Endodermal cell (in vitro differentiated cells): ENCODE results near the gene SNRNP40. TPM values are rescaled to one million over a fixed set of nuclear protein-coding genes. Genes with fewer than 3 reads are reported as not detected.

Source experiments
- DNase-seq: peaks from one replicate; pipeline ENCODE4 v3.0.0-alpha.2; 2017
- H3K27ac ChIP-seq: 2 replicates; pipeline ENCODE4 v1.5.1; 2013; ENCODE audit warnings: mild to moderate bottlenecking, low read depth, low read length, moderate library complexity
- H3K27me3 ChIP-seq: 2 replicates; pipeline ENCODE4 v1.6.1; 2013; ENCODE audit warnings: mild to moderate bottlenecking, low read length, moderate library complexity; ENCODE audit not compliant: insufficient read depth, control insufficient read depth, poor library complexity, severe bottlenecking
- H3K36me3 ChIP-seq: 2 replicates; pipeline ENCODE4 v1.7.0; 2013; ENCODE audit warnings: mild to moderate bottlenecking, low read length, moderate library complexity; ENCODE audit not compliant: control insufficient read depth, insufficient read depth
- H3K4me1 ChIP-seq: one replicate; pipeline ENCODE4 v1.7.0; 2013; ENCODE audit warnings: low read length; ENCODE audit not compliant: control insufficient read depth, insufficient read depth
- H3K4me3 ChIP-seq: 2 replicates; pipeline ENCODE4 v1.5.1; 2013; ENCODE audit warnings: mild to moderate bottlenecking, low read length, moderate library complexity
- H3K9ac ChIP-seq: 2 replicates; pipeline ENCODE4 v1.6.1; 2013; ENCODE audit warnings: mild to moderate bottlenecking, low read length, moderate library complexity; ENCODE audit not compliant: poor library complexity, severe bottlenecking; ENCODE audit errors: extremely low read depth
- H3K9me3 ChIP-seq: 2 replicates; pipeline ENCODE4 v1.6.1; 2013; ENCODE audit warnings: mild to moderate bottlenecking, low read length, moderate library complexity; ENCODE audit not compliant: control insufficient read depth
- H3K27ac Mint-ChIP-seq: 2 replicates; pipeline ENCODE4 v1.8.0; 2020; ENCODE audit warnings: mixed read lengths
- H3K27me3 Mint-ChIP-seq: 2 replicates; pipeline ENCODE4 v1.8.0; 2021; ENCODE audit warnings: mild to moderate bottlenecking, mixed read lengths; ENCODE audit not compliant: insufficient read depth
- H3K36me3 Mint-ChIP-seq: 2 replicates; pipeline ENCODE4 v1.8.0; 2020; ENCODE audit warnings: low read depth, mixed read lengths
- H3K4me1 Mint-ChIP-seq: 2 replicates; pipeline ENCODE4 v1.8.0; 2020; ENCODE audit warnings: mixed read lengths
- H3K4me3 Mint-ChIP-seq: 2 replicates; pipeline ENCODE4 v1.8.0; 2020; ENCODE audit warnings: mild to moderate bottlenecking, moderate library complexity, mixed read lengths
- H3K9me3 Mint-ChIP-seq: 2 replicates; pipeline ENCODE4 v1.8.0; 2020; ENCODE audit warnings: mild to moderate bottlenecking, mixed read lengths
- WGBS, 2 experiments: methylation state at CpG; one replicate each; pipeline versions ENCODE4 v1.1.5 to v1.1.7; 2013; ENCODE audit warnings: missing lambda C conversion rate in 2 of 2, mixed read lengths in 1 of 2; ENCODE audit not compliant: insufficient coverage in 1 of 2, insufficient read length in 1 of 2; 5-methylcytosine and 5-hydroxymethylcytosine counted together
- long read RNA-seq, 4 experiments: library from polyadenylated mRNA in 2 of 4; library from RNA in 1 of 4; library from capped mRNA in 1 of 4; stranded (forward) in 3 of 4; unstranded in 1 of 4; transcript quantifications; one replicate each; pipeline ENCODE4 v2.0.0, GENCODE V29; 2020 to 2021; ENCODE audit warnings: inconsistent platforms in 1 of 4
- polyA plus RNA-seq, 2 experiments: library from polyadenylated mRNA; stranded (reverse); fragments of 50-300 nt; gene quantifications; one replicate each; pipeline ENCODE4 v1.2.3, GENCODE V29; 2013
- total RNA-seq, 2 donors: library from RNA; stranded (reverse); fragmentation: NEBNext Ultra II Directional in 1 of 2; extraction: Animal tissue kit (Norgen Biotek cat#: 25700) in 1 of 2; gene quantifications; 2 replicates in 1 of 2; 3 replicates in 1 of 2; pipeline ENCODE4 v1.2.1, GENCODE V29; 2021
- TF ChIP-seq, protein P1 (sequence below): fragments of 200-600 bp; sonication (generic); conservative IDR thresholded peaks from 2 replicates; pipeline ENCODE4 v1.5.0; 2021; ENCODE audit warnings: antibody characterized with exemption, mild to moderate bottlenecking

SNRNP40 gene
- 100 to 1,000 TPM in 1 of 2 donors, 10 to 100 TPM in 1; 98.6 to 141 TPM for total RNA-seq
- 83.7 TPM for polyA plus RNA-seq (2013, experiment 1 of 2)
- polyA plus RNA-seq (2013, experiment 2 of 2) = 75.8 TPM
- long read RNA-seq, experiment 1, transcript SNRNP40-201 (10 exons, 1,597 nt) = major isoform, 40 of 58 reads
- long read RNA-seq, experiment 1, partial matches to known transcripts = 10 of 58 reads
- long read RNA-seq, experiment 1, other reads (novel, unspliced or antisense) = 3 of 58 reads
- long read RNA-seq, experiment 2, transcript SNRNP40-201 (10 exons, 1,597 nt) = major isoform, 181 of 193 reads
- long read RNA-seq, experiment 2, partial matches to known transcripts = 2 of 193 reads
- long read RNA-seq, experiment 2, other reads (novel, unspliced or antisense) = 9 of 193 reads
- long read RNA-seq, experiment 3, transcript SNRNP40-201 (10 exons, 1,597 nt) = major isoform, 566 of 586 reads
- long read RNA-seq, experiment 3, partial matches to known transcripts = 4 of 586 reads
- long read RNA-seq, experiment 3, other reads (novel, unspliced or antisense) = 15 of 586 reads
- long read RNA-seq, experiment 4, transcript SNRNP40-201 (10 exons, 1,597 nt) = major isoform, 125 of 136 reads
- long read RNA-seq, experiment 4, partial matches to known transcripts = 7 of 136 reads
- long read RNA-seq, experiment 4, other reads (novel, unspliced or antisense) = 3 of 136 reads

DNA sequence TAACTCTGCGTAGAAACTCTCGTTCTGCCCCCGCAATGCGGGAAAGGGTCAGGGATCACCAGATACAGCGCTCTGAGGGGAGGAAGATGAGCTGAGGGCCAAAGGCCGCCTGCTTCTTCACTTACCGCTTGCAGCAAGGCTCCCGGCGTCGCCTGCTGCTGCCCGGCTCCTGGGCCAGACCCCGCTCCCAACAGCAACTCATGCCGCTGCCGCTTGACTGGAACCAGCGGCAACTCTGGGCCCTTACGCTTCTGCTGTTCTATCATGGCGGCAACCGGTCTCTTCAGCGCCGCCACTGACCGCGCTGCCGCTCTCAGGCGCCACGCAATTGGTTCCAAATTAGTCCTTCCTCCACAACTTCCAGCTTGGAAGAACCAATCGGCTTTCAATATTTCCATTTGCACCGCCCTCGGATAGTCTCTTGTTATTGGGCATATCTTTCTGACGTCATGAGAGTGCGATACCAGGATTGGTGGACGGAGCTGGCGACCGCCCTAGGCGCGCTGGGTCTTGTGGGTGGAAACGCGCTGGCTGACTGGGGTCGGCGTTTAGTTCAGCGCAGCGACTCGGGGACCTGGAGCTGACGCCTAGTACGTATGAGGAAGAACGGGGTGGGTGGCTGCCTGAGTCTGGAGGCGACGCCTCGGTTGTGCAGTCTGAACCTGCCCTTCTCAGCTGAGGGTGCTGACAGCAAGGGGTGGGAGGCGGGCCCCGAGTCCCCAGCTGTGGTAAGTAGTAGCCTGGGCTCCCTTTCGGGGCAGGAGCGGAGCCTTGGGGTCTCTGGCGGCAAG is at the start of gene SNRNP40, which contains the start of gene ZCCHC17:
Gene SNRNP40 (minus strand): TSS at position 303 of the 791 bp plus-strand sequence. CDS start 37 bp downstream, at position 266.
Gene ZCCHC17 (plus strand): TSS at position 547 of the 791 bp plus-strand sequence. CDS start 13,067 bp downstream, outside the sequence.
- Histone ChIP-seq H3K4me1 (peaks cover 2% of the 10 kb centered on the region), H3K9ac (peak within 1 kb of the TSS; percentile 95), H3K27ac (peak within 1 kb of the TSS; percentile 74), H3K27me3 (no peaks in the 10 kb centered on the region), H3K4me3 (peak within 1 kb of the TSS; percentile 99), H3K36me3 (peaks cover 32% of the 10 kb centered on the region), H3K9me3 (no peaks in the 10 kb centered on the region)
- peak; percentile 99 for DNase-seq
- peaks cover 33% of the 10 kb centered on the region for H3K36me3 Mint-ChIP-seq
- TF ChIP-seq, protein P1, sequence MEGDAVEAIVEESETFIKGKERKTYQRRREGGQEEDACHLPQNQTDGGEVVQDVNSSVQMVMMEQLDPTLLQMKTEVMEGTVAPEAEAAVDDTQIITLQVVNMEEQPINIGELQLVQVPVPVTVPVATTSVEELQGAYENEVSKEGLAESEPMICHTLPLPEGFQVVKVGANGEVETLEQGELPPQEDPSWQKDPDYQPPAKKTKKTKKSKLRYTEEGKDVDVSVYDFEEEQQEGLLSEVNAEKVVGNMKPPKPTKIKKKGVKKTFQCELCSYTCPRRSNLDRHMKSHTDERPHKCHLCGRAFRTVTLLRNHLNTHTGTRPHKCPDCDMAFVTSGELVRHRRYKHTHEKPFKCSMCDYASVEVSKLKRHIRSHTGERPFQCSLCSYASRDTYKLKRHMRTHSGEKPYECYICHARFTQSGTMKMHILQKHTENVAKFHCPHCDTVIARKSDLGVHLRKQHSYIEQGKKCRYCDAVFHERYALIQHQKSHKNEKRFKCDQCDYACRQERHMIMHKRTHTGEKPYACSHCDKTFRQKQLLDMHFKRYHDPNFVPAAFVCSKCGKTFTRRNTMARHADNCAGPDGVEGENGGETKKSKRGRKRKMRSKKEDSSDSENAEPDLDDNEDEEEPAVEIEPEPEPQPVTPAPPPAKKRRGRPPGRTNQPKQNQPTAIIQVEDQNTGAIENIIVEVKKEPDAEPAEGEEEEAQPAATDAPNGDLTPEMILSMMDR = no peak
- no peaks in the 10 kb centered on the region for H3K27me3 Mint-ChIP-seq
- H3K27ac Mint-ChIP-seq = peak within 1 kb of the TSS; percentile 70
- 0% methylated on average over 31 to 53 of the region's 53 CpGs for WGBS, 2 experiments
- H3K9me3 Mint-ChIP-seq = no peaks in the 10 kb centered on the region
- peaks cover 11% of the 10 kb centered on the region for H3K4me1 Mint-ChIP-seq
- no peak within 1 kb of the TSS for H3K4me3 Mint-ChIP-seq

DNA sequence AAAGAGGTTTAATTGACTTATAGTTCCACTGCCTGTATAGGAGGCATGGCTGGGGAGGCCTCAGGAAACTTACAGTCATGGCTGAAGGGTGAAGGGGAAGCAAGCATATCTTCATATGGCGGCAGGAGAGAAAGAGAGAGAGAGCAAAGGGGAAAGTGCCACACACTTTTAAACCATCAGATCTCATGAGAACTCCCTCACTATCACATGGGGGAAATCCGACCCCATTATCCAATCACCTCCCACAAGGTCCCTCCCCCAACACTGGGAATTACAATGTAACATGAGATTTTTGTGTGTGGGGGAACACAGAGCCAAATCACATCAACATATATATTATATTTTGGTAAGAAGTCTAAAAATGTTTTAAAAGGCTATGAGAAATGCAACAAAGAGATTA is 49.0 kb upstream of the SNRNP40 start:
- peaks cover 4% of the 10 kb centered on the region for H3K4me1 Mint-ChIP-seq
- Histone ChIP-seq H3K4me1 (peaks cover 5% of the 10 kb centered on the region), H3K27me3 (no peaks in the 10 kb centered on the region), H3K4me3 (no peak overlapping the region), H3K9ac (no peak overlapping the region), H3K36me3 (peaks cover 39% of the 10 kb centered on the region), H3K27ac (no peak overlapping the region), H3K9me3 (no peaks in the 10 kb centered on the region)
- TF ChIP-seq, protein P1 = no peak
- H3K4me3 Mint-ChIP-seq = no peak overlapping the region
- DNase-seq = no peak
- 88% methylated on average over 1 of the region's 2 CpGs; no CpG with 5 or more reads in 1 of the 2 experiments for WGBS, 2 experiments
- peaks cover 22% of the 10 kb centered on the region for H3K36me3 Mint-ChIP-seq
- no peaks in the 10 kb centered on the region for H3K9me3 Mint-ChIP-seq
- no peak overlapping the region for H3K27ac Mint-ChIP-seq
- no peaks in the 10 kb centered on the region for H3K27me3 Mint-ChIP-seq

DNA sequence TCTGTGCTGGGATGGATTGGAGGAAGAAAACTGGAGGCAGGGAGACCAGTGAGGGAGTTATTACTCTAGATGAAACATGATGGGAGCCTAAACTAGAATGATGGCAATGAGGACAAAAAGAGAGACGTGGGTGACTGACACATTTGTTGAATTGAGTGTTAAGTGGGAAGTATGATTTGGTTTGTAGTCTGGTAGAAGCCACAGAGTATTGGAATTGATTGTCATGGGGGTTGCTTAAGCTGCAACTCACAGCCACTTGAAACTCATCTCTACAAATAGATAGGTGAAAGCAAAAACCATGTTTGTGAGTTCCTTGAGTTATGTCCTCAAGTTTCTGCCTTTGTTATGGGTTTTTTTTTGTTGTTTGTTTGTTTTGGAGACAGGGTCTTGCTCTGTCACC is 47.9 kb upstream of the SNRNP40 start:
- Histone ChIP-seq H3K4me3 (no peak overlapping the region), H3K36me3 (peaks cover 39% of the 10 kb centered on the region), H3K9ac (no peak overlapping the region), H3K27ac (no peak overlapping the region), H3K9me3 (no peaks in the 10 kb centered on the region), H3K27me3 (no peaks in the 10 kb centered on the region), H3K4me1 (peaks cover 5% of the 10 kb centered on the region)
- 0% methylated on average over 1 of the region's 1 CpG for WGBS, 2 experiments
- Mint-ChIP-seq H3K9me3 (no peaks in the 10 kb centered on the region), H3K27me3 (no peaks in the 10 kb centered on the region), H3K4me1 (peaks cover 4% of the 10 kb centered on the region), H3K27ac (peak overlapping the region; percentile 10), H3K4me3 (no peak overlapping the region), H3K36me3 (peaks cover 24% of the 10 kb centered on the region)
- no peak for DNase-seq
- TF ChIP-seq, protein P1 = no peak
